Hepatocyte (in vitro differentiated cells): ENCODE measurements around the gene PACSIN2. TPM values are rescaled to one million over a fixed set of nuclear protein-coding genes. Genes with fewer than 3 reads are reported as not detected.

ENCODE experiments used
- DNase-seq: peaks from one replicate; pipeline ENCODE4 v3.0.0-alpha.2; 2016; ENCODE audit warnings: low spot score
- H2AFZ ChIP-seq: fragments of 200-600 bp; sonication (generic); 2 replicates; pipeline ENCODE4 v1.6.0; 2016; ENCODE audit warnings: antibody characterized with exemption, mild to moderate bottlenecking
- H3K27ac ChIP-seq: fragments of 200-600 bp; sonication (generic); 2 replicates; pipeline ENCODE4 v1.5.1; 2016; ENCODE audit warnings: mild to moderate bottlenecking
- H3K27me3 ChIP-seq: fragments of 200-600 bp; sonication (generic); 2 replicates; pipeline ENCODE4 v1.6.1; 2016
- H3K36me3 ChIP-seq: fragments of 200-600 bp; sonication (generic); replicated peaks from 2 replicates; pipeline ENCODE4 v1.5.1; 2016; ENCODE audit warnings: low read depth; ENCODE audit not compliant: insufficient read depth
- H3K4me1 ChIP-seq: fragments of 200-600 bp; sonication (generic); 2 replicates; pipeline ENCODE4 v1.5.1; 2016; ENCODE audit warnings: mild to moderate bottlenecking, moderate library complexity; ENCODE audit not compliant: insufficient read depth
- H3K4me2 ChIP-seq: fragments of 200-600 bp; sonication (generic); 2 replicates; pipeline ENCODE4 v1.6.0; 2016
- H3K4me3 ChIP-seq: fragments of 200-600 bp; sonication (generic); 2 replicates; pipeline ENCODE4 v1.5.1; 2016; ENCODE audit warnings: mild to moderate bottlenecking
- H3K79me2 ChIP-seq: fragments of 200-600 bp; sonication (generic); 2 replicates; pipeline ENCODE4 v1.6.0; 2017; ENCODE audit warnings: mild to moderate bottlenecking
- H3K9me2 ChIP-seq: fragments of 200-600 bp; sonication (generic); replicated peaks from 2 replicates; pipeline ENCODE4 v1.6.0; 2017; ENCODE audit warnings: mild to moderate bottlenecking; ENCODE audit not compliant: insufficient read depth
- H3K9me3 ChIP-seq: fragments of 200-600 bp; sonication (generic); 2 replicates; pipeline ENCODE4 v1.5.1; 2016; ENCODE audit warnings: low read depth, mild to moderate bottlenecking
- H4K20me1 ChIP-seq: fragments of 200-600 bp; sonication (generic); 2 replicates; pipeline ENCODE4 v1.6.0; 2016; ENCODE audit warnings: mild to moderate bottlenecking; ENCODE audit not compliant: insufficient read depth, poor library complexity, severe bottlenecking
- CTCF ChIP-seq: fragments of 200-600 bp; sonication (generic); IDR thresholded peaks from 2 replicates; pipeline ENCODE4 v1.5.1; 2016; ENCODE audit warnings: antibody characterized with exemption, mild to moderate bottlenecking; ENCODE audit not compliant: poor library complexity
- EZH2 ChIP-seq: fragments of 200-600 bp; sonication (generic); IDR thresholded peaks from 2 replicates; pipeline ENCODE4 v1.6.1; 2016; ENCODE audit warnings: antibody characterized with exemption, mild to moderate bottlenecking, borderline replicate concordance
- EZH2phosphoT487 ChIP-seq: fragments of 200-600 bp; sonication (generic); IDR thresholded peaks from one replicate; pipeline ENCODE4 v1.6.1; 2018; ENCODE audit warnings: antibody characterized with exemption, mild to moderate bottlenecking, low read depth, moderate library complexity; ENCODE audit not compliant: unreplicated experiment, severe bottlenecking
- WGBS: methylation state at CpG from one replicate; pipeline ENCODE4 v1.1.6; 2016; ENCODE audit warnings: low lambda C conversion rate; ENCODE audit errors: missing lambda C conversion rate; 5-methylcytosine and 5-hydroxymethylcytosine counted together
- polyA plus RNA-seq: library from polyadenylated mRNA; unstranded; fragments of >200 nt; fragmentation: Nextera tagmentation; extraction: Ambion mirVana; gene quantifications from 2 replicates; pipeline ENCODE4 v1.2.1, GENCODE V29; 2016
- total RNA-seq: library from RNA; depleted of rRNA; stranded (reverse); fragments of >200 nt; gene quantifications from 2 replicates; pipeline ENCODE4 v1.2.3, GENCODE V29; 2014

PACSIN2 gene
- total and polyA plus RNA-seq, 2 experiments from 2014 or later, result 77.7 to 86.3 TPM

- Histone ChIP-seq H3K27ac (peak overlapping the region; percentile 57), H3K79me2 (peaks cover 75% of the 10 kb centered on the region)
Observed at GRCh38 chr22:42977569-42977968, 37.4 kb downstream of the PACSIN2 start.

GRCh38 chr22:42976217-42976933 lies 38.6 kb downstream of the PACSIN2 start:
- Histone ChIP-seq H3K4me2 (no peak overlapping the region), H3K79me2 (peaks cover 85% of the 10 kb centered on the region), H3K4me1 (peaks cover 34% of the 10 kb centered on the region), H3K9me2 (no peaks in the 10 kb centered on the region), H2AFZ (no peak overlapping the region), H3K27me3 (no peaks in the 10 kb centered on the region), H3K27ac (peak overlapping the region; percentile 57), H3K36me3 (no peaks in the 10 kb centered on the region), H3K9me3 (no peaks in the 10 kb centered on the region), H4K20me1 (peaks cover 61% of the 10 kb centered on the region), H3K4me3 (no peak overlapping the region)
- no peak for TF ChIP-seq EZH2
- TF ChIP-seq CTCF, result no peak
- TF ChIP-seq EZH2phosphoT487, result no peak
- 71% methylated on average over 7 of the region's 7 CpGs for WGBS
- DNase-seq, result no peak

More at GRCh38 chr22:42977569-42977968, 37.4 kb downstream of the PACSIN2 start:
- Histone ChIP-seq H3K4me3 (no peak overlapping the region), H3K27me3 (no peaks in the 10 kb centered on the region), H3K9me2 (no peaks in the 10 kb centered on the region), H3K36me3 (no peaks in the 10 kb centered on the region), H4K20me1 (peaks cover 61% of the 10 kb centered on the region), H3K4me1 (peaks cover 32% of the 10 kb centered on the region), H3K9me3 (no peaks in the 10 kb centered on the region), H2AFZ (no peak overlapping the region), H3K4me2 (no peak overlapping the region)
- 93% methylated on average over 6 of the region's 6 CpGs for WGBS
- TF ChIP-seq EZH2phosphoT487 (no peak), CTCF (no peak), EZH2 (no peak)
- no peak for DNase-seq

GRCh38 chr22:42974223-42974622 lies 40.7 kb downstream of the PACSIN2 start:
- no peaks in the 10 kb centered on the region for H3K9me3 ChIP-seq
- peaks cover 60% of the 10 kb centered on the region for H4K20me1 ChIP-seq
- no peaks in the 10 kb centered on the region for H3K27me3 ChIP-seq
- WGBS, result 98% methylated on average over 3 of the region's 3 CpGs
- H3K4me2 ChIP-seq, result no peak overlapping the region
- H3K36me3 ChIP-seq, result no peaks in the 10 kb centered on the region
- H3K27ac ChIP-seq, result no peak overlapping the region
- H3K9me2 ChIP-seq, result no peaks in the 10 kb centered on the region
- no peak for TF ChIP-seq CTCF
- no peak for DNase-seq
- H3K79me2 ChIP-seq, result peaks cover 97% of the 10 kb centered on the region
- no peak overlapping the region for H3K4me3 ChIP-seq
- peaks cover 34% of the 10 kb centered on the region for H3K4me1 ChIP-seq
- no peak overlapping the region for H2AFZ ChIP-seq
